Smooth muscle cell (in vitro differentiated cells): ENCODE data around the gene SPEG. TPM values are rescaled to one million over a fixed set of nuclear protein-coding genes. Genes with fewer than 3 reads are reported as not detected.

Source experiments
- DNase-seq: peaks from one replicate; lab custom pipeline; 2025; ENCODE audit not compliant: unreplicated experiment; lab: John Stamatoyannopoulos, UW
- H2AFZ ChIP-seq: fragments of 200-600 bp; sonication (generic); 2 replicates; pipeline ENCODE4 v1.6.0; 2016; ENCODE audit warnings: antibody characterized with exemption, low read depth, mild to moderate bottlenecking
- H3F3A ChIP-seq: fragments of 200-600 bp; sonication (generic); 2 replicates; pipeline ENCODE4 v1.6.0; 2017; ENCODE audit warnings: antibody characterized with exemption, low read depth
- H3K27ac ChIP-seq: fragments of 200-600 bp; sonication (generic); 2 replicates; pipeline ENCODE4 v1.5.1; 2016; ENCODE audit warnings: low read depth, mild to moderate bottlenecking
- H3K27me3 ChIP-seq: fragments of 200-600 bp; sonication (generic); 2 replicates; pipeline ENCODE4 v1.6.1; 2016; ENCODE audit warnings: low read depth, mild to moderate bottlenecking
- H3K36me3 ChIP-seq: fragments of 200-600 bp; sonication (generic); 2 replicates; pipeline ENCODE4 v1.5.1; 2016; ENCODE audit warnings: low read depth
- H3K4me1 ChIP-seq: fragments of 200-600 bp; sonication (generic); 2 replicates; pipeline ENCODE4 v1.5.1; 2016; ENCODE audit warnings: low read depth
- H3K4me2 ChIP-seq: fragments of 200-600 bp; sonication (generic); 2 replicates; pipeline ENCODE4 v1.6.0; 2016; ENCODE audit warnings: mild to moderate bottlenecking
- H3K4me3 ChIP-seq: fragments of 200-600 bp; sonication (generic); 2 replicates; pipeline ENCODE4 v1.5.1; 2016; ENCODE audit warnings: mild to moderate bottlenecking
- H3K79me2 ChIP-seq: fragments of 200-600 bp; sonication (generic); 2 replicates; pipeline ENCODE4 v1.6.0; 2016; ENCODE audit warnings: low read depth, mild to moderate bottlenecking
- H3K9ac ChIP-seq: fragments of 200-600 bp; sonication (generic); 2 replicates; pipeline ENCODE4 v1.6.0; 2016; ENCODE audit warnings: low read depth
- H3K9me3 ChIP-seq: fragments of 200-600 bp; sonication (generic); replicated peaks from 2 replicates; pipeline ENCODE4 v1.5.1; 2016; ENCODE audit warnings: low read depth
- H4K20me1 ChIP-seq: fragments of 200-600 bp; sonication (generic); 2 replicates; pipeline ENCODE4 v1.6.0; 2016; ENCODE audit warnings: low read depth
- CTCF ChIP-seq: fragments of 200-600 bp; sonication (generic); IDR thresholded peaks from 2 replicates; pipeline ENCODE4 v1.5.1; 2017; ENCODE audit warnings: borderline replicate concordance, mild to moderate bottlenecking, antibody characterized with exemption; ENCODE audit not compliant: insufficient read depth, poor library complexity, severe bottlenecking
- WGBS: methylation state at CpG from one replicate; pipeline ENCODE4 v1.1.7; 2016; ENCODE audit warnings: low lambda C conversion rate; 5-methylcytosine and 5-hydroxymethylcytosine counted together
- polyA plus RNA-seq: library from polyadenylated mRNA; unstranded; fragments of >200 nt; fragmentation: Nextera tagmentation; extraction: Ambion mirVana; gene quantifications from 2 replicates; pipeline ENCODE4 v1.2.1, GENCODE V29; 2016
- total RNA-seq: library from RNA; depleted of rRNA; stranded (reverse); fragments of >200 nt; gene quantifications from 2 replicates; pipeline ENCODE4 v1.2.3, GENCODE V29; 2014

Gene SPEG
- total and polyA plus RNA-seq, 2 experiments from 2014 or later, result 14.9 to 37.8 TPM

- Histone ChIP-seq H3K27me3 (no peaks in the 10 kb centered on the region), H3K79me2 (no peaks in the 10 kb centered on the region), H3K4me1 (peaks cover 8% of the 10 kb centered on the region), H3K36me3 (no peaks in the 10 kb centered on the region), H3K9ac (no peak overlapping the region), H2AFZ (no peak overlapping the region), H3F3A (no peaks in the 10 kb centered on the region), H3K9me3 (no peaks in the 10 kb centered on the region), H3K27ac (no peak overlapping the region), H3K4me3 (no peak overlapping the region), H3K4me2 (no peak overlapping the region), H4K20me1 (no peaks in the 10 kb centered on the region)
- no peak for TF ChIP-seq CTCF
- 92% methylated on average over 5 of the region's 5 CpGs for WGBS
- no peak for DNase-seq
Observed at GRCh38 chr2:219415580-219416234, 18.9 kb upstream of the SPEG start.

- H4K20me1 ChIP-seq, result no peaks in the 10 kb centered on the region
- H3K27ac ChIP-seq, result no peak overlapping the region
- H3K4me1 ChIP-seq, result peaks cover 8% of the 10 kb centered on the region
- no peak for TF ChIP-seq CTCF
- no peak for DNase-seq
- no peaks in the 10 kb centered on the region for H3K27me3 ChIP-seq
- no peaks in the 10 kb centered on the region for H3K79me2 ChIP-seq
- no peaks in the 10 kb centered on the region for H3K9me3 ChIP-seq
- no peak overlapping the region for H3K4me2 ChIP-seq
- H3F3A ChIP-seq, result no peaks in the 10 kb centered on the region
- no peak overlapping the region for H3K4me3 ChIP-seq
- H3K9ac ChIP-seq, result no peak overlapping the region
- 21% methylated on average over 3 of the region's 3 CpGs for WGBS
- H2AFZ ChIP-seq, result no peak overlapping the region
- no peaks in the 10 kb centered on the region for H3K36me3 ChIP-seq
Observed at GRCh38 chr2:219416235-219416602, 18.4 kb upstream of the SPEG start.

- Histone ChIP-seq H3K79me2 (no peaks in the 10 kb centered on the region), H3K4me3 (no peak overlapping the region), H3K4me2 (no peak overlapping the region), H2AFZ (no peak overlapping the region), H3K4me1 (peaks cover 8% of the 10 kb centered on the region), H3K9me3 (no peaks in the 10 kb centered on the region), H3F3A (no peaks in the 10 kb centered on the region), H3K27me3 (no peaks in the 10 kb centered on the region), H4K20me1 (no peaks in the 10 kb centered on the region), H3K9ac (no peak overlapping the region), H3K36me3 (no peaks in the 10 kb centered on the region), H3K27ac (no peak overlapping the region)
- 73% methylated on average over 4 of the region's 4 CpGs for WGBS
- TF ChIP-seq CTCF, result no peak
- DNase-seq, result no peak
Observed at GRCh38 chr2:219416938-219417337, 17.7 kb upstream of the SPEG start.

GRCh38 chr2:219417374-219417773, 17.3 kb upstream of the SPEG start:
- peak overlapping the region; percentile 47 for H3K27ac ChIP-seq
- TF ChIP-seq CTCF, result no peak
- H3K79me2 ChIP-seq, result no peaks in the 10 kb centered on the region
- 56% methylated on average over 8 of the region's 9 CpGs for WGBS
- H3K27me3 ChIP-seq, result no peaks in the 10 kb centered on the region
- DNase-seq, result no peak
- H3K36me3 ChIP-seq, result no peaks in the 10 kb centered on the region
- H3F3A ChIP-seq, result no peaks in the 10 kb centered on the region
- H3K4me3 ChIP-seq, result no peak overlapping the region
- H3K9me3 ChIP-seq, result no peaks in the 10 kb centered on the region
- H3K4me2 ChIP-seq, result no peak overlapping the region
- H3K4me1 ChIP-seq, result peaks cover 8% of the 10 kb centered on the region
- no peak overlapping the region for H2AFZ ChIP-seq
- H4K20me1 ChIP-seq, result no peaks in the 10 kb centered on the region
- H3K9ac ChIP-seq, result no peak overlapping the region
